Vagina (tissue), 2 donors: ENCODE data around the gene NMRAL1. TPM values are rescaled to one million over a fixed set of nuclear protein-coding genes. Genes with fewer than 3 reads are reported as not detected.

ENCODE experiments used
- DNase-seq, 2 donors: peaks; one replicate each; pipeline ENCODE4 v3.0.0-alpha.2; 2017; ENCODE audit errors: extremely low spot score in 2 of 2
- H3K27ac ChIP-seq: fragments of 200-600 bp; sonication (generic); one replicate; pipeline ENCODE4 v1.5.1; 2019
- H3K27me3 ChIP-seq: fragments of 200-600 bp; sonication (generic); one replicate; pipeline ENCODE4 v1.5.1; 2019
- H3K36me3 ChIP-seq, 2 donors: fragments of 200-600 bp; sonication (generic); one replicate each; pipeline ENCODE4 v1.5.1; 2017 to 2019
- H3K4me1 ChIP-seq: fragments of 200-600 bp; sonication (generic); one replicate; pipeline ENCODE4 v1.5.1; 2019
- H3K4me3 ChIP-seq, 2 donors: fragments of 200-600 bp; sonication (generic); 1 replicate in 1 of 2; 2 replicates in 1 of 2; pipeline ENCODE4 v1.5.1; 2016 to 2019
- H3K9me3 ChIP-seq: fragments of 200-600 bp; sonication (generic); one replicate; pipeline ENCODE4 v1.5.1; 2019
- POLR2A ChIP-seq, 2 donors: fragments of 450-650 bp; IDR thresholded peaks; one replicate each; pipeline ENCODE4 v1.6.1; 2017; ENCODE audit warnings: antibody characterized with exemption in 2 of 2, mild to moderate bottlenecking in 2 of 2, moderate library complexity in 2 of 2
- POLR2AphosphoS5 ChIP-seq, 2 donors: sonication (generic); formaldehyde crosslinking; IDR thresholded peaks; one replicate each; pipeline ENCODE4 v1.9.0; 2017; ENCODE audit warnings: antibody characterized with exemption in 2 of 2, mild to moderate bottlenecking in 2 of 2, low read depth in 1 of 2; ENCODE audit not compliant: insufficient read depth in 1 of 2
- intact Hi-C: fragments of 100-400 bp; cut with DNase I; formaldehyde crosslinking; loops from one replicate; pipeline ENCODE4 v1.15.1; 2023
- total RNA-seq: library from RNA; depleted of rRNA; stranded (reverse); fragments of >200 nt; gene quantifications from one replicate; pipeline ENCODE4 v1.2.3, GENCODE V29; 2016
- TF ChIP-seq, protein P1 (sequence below), 3 experiments: fragments of 450-650 bp in 2 of 3; fragments of 200-600 bp in 1 of 3; sonication (generic) in 1 of 3; IDR thresholded peaks; one replicate each; pipeline ENCODE4 v1.5.1; 2017 to 2019; ENCODE audit warnings: antibody characterized with exemption in 3 of 3, mild to moderate bottlenecking in 2 of 3, moderate library complexity in 2 of 3

NMRAL1 gene
- total RNA-seq, 1 donor from 2014 or later: 35.6 TPM

- Histone ChIP-seq H3K4me1 (no peaks in the 10 kb centered on the region), H3K27me3 (no peaks in the 10 kb centered on the region), H3K36me3 (peaks cover 0 to 18% of the 10 kb centered on the region in 2 donors), H3K27ac (no peak overlapping the region), H3K4me3 (no peak overlapping the region), H3K9me3 (no peaks in the 10 kb centered on the region)
- TF ChIP-seq POLR2AphosphoS5 (IDR thresholded peaks at IDR 0.05; ENCODE audit: insufficient read depth in 1 of 2, low read depth in 1 of 2): no peak
- no peak for TF ChIP-seq POLR2A (IDR thresholded peaks at IDR 0.05)
- TF ChIP-seq, protein P1, sequence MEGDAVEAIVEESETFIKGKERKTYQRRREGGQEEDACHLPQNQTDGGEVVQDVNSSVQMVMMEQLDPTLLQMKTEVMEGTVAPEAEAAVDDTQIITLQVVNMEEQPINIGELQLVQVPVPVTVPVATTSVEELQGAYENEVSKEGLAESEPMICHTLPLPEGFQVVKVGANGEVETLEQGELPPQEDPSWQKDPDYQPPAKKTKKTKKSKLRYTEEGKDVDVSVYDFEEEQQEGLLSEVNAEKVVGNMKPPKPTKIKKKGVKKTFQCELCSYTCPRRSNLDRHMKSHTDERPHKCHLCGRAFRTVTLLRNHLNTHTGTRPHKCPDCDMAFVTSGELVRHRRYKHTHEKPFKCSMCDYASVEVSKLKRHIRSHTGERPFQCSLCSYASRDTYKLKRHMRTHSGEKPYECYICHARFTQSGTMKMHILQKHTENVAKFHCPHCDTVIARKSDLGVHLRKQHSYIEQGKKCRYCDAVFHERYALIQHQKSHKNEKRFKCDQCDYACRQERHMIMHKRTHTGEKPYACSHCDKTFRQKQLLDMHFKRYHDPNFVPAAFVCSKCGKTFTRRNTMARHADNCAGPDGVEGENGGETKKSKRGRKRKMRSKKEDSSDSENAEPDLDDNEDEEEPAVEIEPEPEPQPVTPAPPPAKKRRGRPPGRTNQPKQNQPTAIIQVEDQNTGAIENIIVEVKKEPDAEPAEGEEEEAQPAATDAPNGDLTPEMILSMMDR (IDR thresholded peaks at IDR 0.05): no peak
- intact Hi-C loops: no loop called here
- DNase-seq: no peak
Measured at GRCh38 chr16:4461250-4462085, 13.0 kb downstream of the NMRAL1 start.

- peaks cover 0 to 19% of the 10 kb centered on the region in 2 donors for H3K36me3 ChIP-seq
- intact Hi-C loops: no loop called here
- no peak overlapping the region for H3K27ac ChIP-seq
- H3K27me3 ChIP-seq: no peaks in the 10 kb centered on the region
- no peak overlapping the region for H3K4me3 ChIP-seq
- DNase-seq: no peak
- TF ChIP-seq POLR2A (IDR thresholded peaks at IDR 0.05) (no peak), POLR2AphosphoS5 (IDR thresholded peaks at IDR 0.05; ENCODE audit: insufficient read depth in 1 of 2, low read depth in 1 of 2) (no peak)
- TF ChIP-seq, protein P1 (IDR thresholded peaks at IDR 0.05): no peak
- H3K4me1 ChIP-seq: no peaks in the 10 kb centered on the region
- H3K9me3 ChIP-seq: no peaks in the 10 kb centered on the region
Measured at GRCh38 chr16:4460936-4461249, 13.5 kb downstream of the NMRAL1 start.

GRCh38 chr16:4455951-4456350 lies 18.5 kb downstream of the NMRAL1 start:
- Histone ChIP-seq H3K27ac (no peak overlapping the region), H3K4me3 (no peak overlapping the region), H3K36me3 (peaks cover 0 to 44% of the 10 kb centered on the region in 2 donors), H3K9me3 (no peaks in the 10 kb centered on the region), H3K4me1 (no peaks in the 10 kb centered on the region), H3K27me3 (no peaks in the 10 kb centered on the region)
- intact Hi-C loops: no loop called here
- TF ChIP-seq, protein P1 (IDR thresholded peaks at IDR 0.05): no peak
- no peak for TF ChIP-seq POLR2AphosphoS5 (IDR thresholded peaks at IDR 0.05; ENCODE audit: insufficient read depth in 1 of 2, low read depth in 1 of 2)
- no peak for TF ChIP-seq POLR2A (IDR thresholded peaks at IDR 0.05)
- DNase-seq: no peak

DNA sequence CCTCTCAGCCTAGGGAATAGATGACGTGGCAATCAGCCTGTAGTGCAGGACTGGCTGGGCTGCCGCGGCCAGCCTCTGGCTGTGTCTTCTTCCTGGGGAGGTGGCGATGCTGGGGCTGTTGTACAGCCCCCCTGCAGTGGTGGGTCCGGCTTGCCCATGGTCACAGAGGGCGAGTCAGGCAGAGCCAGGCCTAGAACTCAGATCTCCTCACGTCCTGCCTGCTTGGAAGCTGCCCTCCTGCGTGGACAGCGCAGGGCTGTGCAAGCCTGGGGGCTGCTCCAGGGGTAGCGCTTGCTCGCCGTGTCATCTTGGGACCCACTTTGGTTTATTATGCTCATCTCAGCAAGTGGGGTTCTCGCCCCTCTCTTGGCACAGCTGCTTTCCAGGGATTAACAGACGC lies 19.3 kb downstream of the NMRAL1 start:
- Histone ChIP-seq H3K4me1 (no peaks in the 10 kb centered on the region), H3K27ac (no peak overlapping the region), H3K36me3 (peaks cover 3 to 53% of the 10 kb centered on the region in 2 donors), H3K4me3 (no peak overlapping the region), H3K27me3 (no peaks in the 10 kb centered on the region), H3K9me3 (no peaks in the 10 kb centered on the region)
- no peak for TF ChIP-seq POLR2AphosphoS5 (IDR thresholded peaks at IDR 0.05; ENCODE audit: insufficient read depth in 1 of 2, low read depth in 1 of 2)
- no peak for TF ChIP-seq POLR2A (IDR thresholded peaks at IDR 0.05)
- TF ChIP-seq, protein P1 (IDR thresholded peaks at IDR 0.05): no peak
- intact Hi-C loops: no loop called here
- no peak for DNase-seq

GRCh38 chr16:4454623-4455022 lies 19.8 kb downstream of the NMRAL1 start:
- Histone ChIP-seq H3K4me1 (no peaks in the 10 kb centered on the region), H3K9me3 (no peaks in the 10 kb centered on the region), H3K27me3 (no peaks in the 10 kb centered on the region), H3K36me3 (peaks cover 3 to 58% of the 10 kb centered on the region in 2 donors), H3K27ac (no peak overlapping the region), H3K4me3 (no peak overlapping the region)
- no peak for DNase-seq
- TF ChIP-seq POLR2AphosphoS5 (IDR thresholded peaks at IDR 0.05; ENCODE audit: insufficient read depth in 1 of 2, low read depth in 1 of 2) (no peak), POLR2A (IDR thresholded peaks at IDR 0.05) (no peak)
- TF ChIP-seq, protein P1 (IDR thresholded peaks at IDR 0.05): no peak
- intact Hi-C loops: no loop called here
